Fibroblast of villous mesenchyme (primary cell): ENCODE measurements around the gene PRC1. TPM values are rescaled to one million over a fixed set of nuclear protein-coding genes. Genes with fewer than 3 reads are reported as not detected.

Experiments used
- DNase-seq: peaks from one replicate; pipeline ENCODE4 v3.0.0-alpha.2; 2010; ENCODE audit warnings: low read depth
- H3K4me3 ChIP-seq: 2 replicates; pipeline ENCODE4 v1.5.1; 2011; ENCODE audit warnings: low read depth, mild to moderate bottlenecking, low read length
- total RNA-seq: library from RNA; depleted of rRNA; stranded (reverse); fragments of >200 nt; gene quantifications from 2 replicates; pipeline ENCODE4 v1.2.3, GENCODE V29; 2012
- TF ChIP-seq, protein P1 (sequence below): IDR thresholded peaks from 2 replicates; pipeline ENCODE4 v1.5.1; 2012; ENCODE audit warnings: low read depth, mild to moderate bottlenecking, low read length; ENCODE audit not compliant: insufficient read depth

Gene PRC1
- total RNA-seq, 1 donor, result 113 TPM

GRCh38 chr15:90946941-90947576 is 47.3 kb downstream of the PRC1 start:
- TF ChIP-seq, protein P1, sequence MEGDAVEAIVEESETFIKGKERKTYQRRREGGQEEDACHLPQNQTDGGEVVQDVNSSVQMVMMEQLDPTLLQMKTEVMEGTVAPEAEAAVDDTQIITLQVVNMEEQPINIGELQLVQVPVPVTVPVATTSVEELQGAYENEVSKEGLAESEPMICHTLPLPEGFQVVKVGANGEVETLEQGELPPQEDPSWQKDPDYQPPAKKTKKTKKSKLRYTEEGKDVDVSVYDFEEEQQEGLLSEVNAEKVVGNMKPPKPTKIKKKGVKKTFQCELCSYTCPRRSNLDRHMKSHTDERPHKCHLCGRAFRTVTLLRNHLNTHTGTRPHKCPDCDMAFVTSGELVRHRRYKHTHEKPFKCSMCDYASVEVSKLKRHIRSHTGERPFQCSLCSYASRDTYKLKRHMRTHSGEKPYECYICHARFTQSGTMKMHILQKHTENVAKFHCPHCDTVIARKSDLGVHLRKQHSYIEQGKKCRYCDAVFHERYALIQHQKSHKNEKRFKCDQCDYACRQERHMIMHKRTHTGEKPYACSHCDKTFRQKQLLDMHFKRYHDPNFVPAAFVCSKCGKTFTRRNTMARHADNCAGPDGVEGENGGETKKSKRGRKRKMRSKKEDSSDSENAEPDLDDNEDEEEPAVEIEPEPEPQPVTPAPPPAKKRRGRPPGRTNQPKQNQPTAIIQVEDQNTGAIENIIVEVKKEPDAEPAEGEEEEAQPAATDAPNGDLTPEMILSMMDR, result no peak
- H3K4me3 ChIP-seq, result no peak overlapping the region
- no peak for DNase-seq

- no peak overlapping the region for H3K4me3 ChIP-seq
- TF ChIP-seq, protein P1, result no peak
- DNase-seq, result no peak
Measured at GRCh38 chr15:90946538-90946937, 47.8 kb downstream of the PRC1 start.

- H3K4me3 ChIP-seq, result no peak overlapping the region
- TF ChIP-seq, protein P1, result no peak
- no peak for DNase-seq
Measured at GRCh38 chr15:90945091-90945490, 49.2 kb downstream of the PRC1 start.

GRCh38 chr15:90942354-90943120 is 51.8 kb downstream of the PRC1 start:
- no peak for DNase-seq
- no peak overlapping the region for H3K4me3 ChIP-seq
- TF ChIP-seq, protein P1, result no peak

DNA sequence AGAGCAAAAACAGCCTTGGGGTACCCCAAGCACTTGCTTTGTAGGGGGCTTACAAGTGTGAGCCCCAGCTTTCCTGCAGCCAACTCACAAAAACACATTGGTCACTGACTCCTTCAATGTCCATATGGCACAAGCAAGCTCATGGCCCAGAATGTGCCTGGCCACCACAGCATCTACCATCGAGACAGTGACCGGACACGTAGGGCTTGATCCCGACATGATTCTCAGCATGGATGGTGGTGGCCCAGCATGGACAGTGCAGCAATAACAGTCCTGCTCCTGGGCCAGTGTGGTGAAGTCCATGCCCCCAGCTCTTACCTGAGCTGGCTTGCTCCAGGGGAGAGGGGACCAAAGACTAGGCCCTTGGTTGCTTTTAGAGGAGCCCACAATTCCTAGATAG is 53.3 kb downstream of the PRC1 start:
- TF ChIP-seq, protein P1, result no peak
- no peak overlapping the region for H3K4me3 ChIP-seq
- DNase-seq, result no peak

- no peak for DNase-seq
- TF ChIP-seq, protein P1, result no peak
- no peak overlapping the region for H3K4me3 ChIP-seq
Measured at GRCh38 chr15:90939756-90940155, 54.6 kb downstream of the PRC1 start.
